ENCODE data around the gene THSD4.

Gene THSD4

GRCh38 chr15:71781179-71781964, 666.1 kb downstream of the THSD4 start:
- DNase-seq, result no peak

GRCh38 chr15:71781965-71782265, 666.6 kb downstream of the THSD4 start:
- no peak for DNase-seq

GRCh38 chr15:71782422-71783165, 667.3 kb downstream of the THSD4 start:
- no peak for DNase-seq

- no peak for DNase-seq
These were observed 669.4 kb downstream of the THSD4 start for GRCh38 chr15:71784719-71785118.

- no peak for DNase-seq
These were observed 670.7 kb downstream of the THSD4 start for GRCh38 chr15:71785996-71786395.

- no peak for DNase-seq
These were observed 671.4 kb downstream of the THSD4 start for GRCh38 chr15:71786673-71787072.

- DNase-seq, result no peak
These were observed 673.6 kb downstream of the THSD4 start for GRCh38 chr15:71788646-71789579.

- DNase-seq, result no peak
These were observed 674.3 kb downstream of the THSD4 start for GRCh38 chr15:71789616-71790015.

- no peak for DNase-seq
These were observed 674.8 kb downstream of the THSD4 start for GRCh38 chr15:71790081-71790480.

- DNase-seq, result no peak
These were observed 676.7 kb downstream of the THSD4 start for GRCh38 chr15:71791975-71792374.

GRCh38 chr15:71792521-71792920, 677.2 kb downstream of the THSD4 start:
- DNase-seq, result no peak

- no peak for DNase-seq
These were observed 683.4 kb downstream of the THSD4 start for GRCh38 chr15:71798641-71799040.

- no peak for DNase-seq
These were observed 684.9 kb downstream of the THSD4 start for GRCh38 chr15:71800190-71800589.

- DNase-seq, result peak; percentile 20 to 58
These were observed 685.8 kb downstream of the THSD4 start for GRCh38 chr15:71800835-71801745.

GRCh38 chr15:71801935-71802655, 686.8 kb downstream of the THSD4 start:
- DNase-seq, result no peak

GRCh38 chr15:71802770-71803169, 687.5 kb downstream of the THSD4 start:
- DNase-seq, result no peak

- no peak for DNase-seq
These were observed 689.0 kb downstream of the THSD4 start for GRCh38 chr15:71804226-71804625.

GRCh38 chr15:71804695-71805470, 689.6 kb downstream of the THSD4 start:
- no peak for DNase-seq

GRCh38 chr15:71806452-71806931, 691.2 kb downstream of the THSD4 start:
- DNase-seq, result no peak

GRCh38 chr15:71807125-71807629, 691.9 kb downstream of the THSD4 start:
- DNase-seq, result no peak
